Sigmoid colon (tissue), 4 donors: ENCODE measurements around the gene OAS3.

ENCODE experiments used
- POLR2A ChIP-seq, 2 donors: fragments of 450-650 bp; IDR thresholded peaks; one replicate each; pipeline ENCODE4 v1.6.1; 2016; ENCODE audit warnings: antibody characterized with exemption in 2 of 2, mild to moderate bottlenecking in 2 of 2, moderate library complexity in 2 of 2
- POLR2AphosphoS5 ChIP-seq, 4 donors: sonication (generic); formaldehyde crosslinking; IDR thresholded peaks; one replicate each; pipeline ENCODE4 v1.6.1; 2017; ENCODE audit warnings: antibody characterized with exemption in 4 of 4
- TF ChIP-seq, protein P1 (sequence below), 4 experiments: fragments of 450-650 bp in 3 of 4; fragments of 200-600 bp in 1 of 4; IDR thresholded peaks; one replicate each; pipeline ENCODE4 v1.5.1; 2016 to 2019; ENCODE audit warnings: antibody characterized with exemption in 4 of 4, mild to moderate bottlenecking in 3 of 4, moderate library complexity in 2 of 4

DNA sequence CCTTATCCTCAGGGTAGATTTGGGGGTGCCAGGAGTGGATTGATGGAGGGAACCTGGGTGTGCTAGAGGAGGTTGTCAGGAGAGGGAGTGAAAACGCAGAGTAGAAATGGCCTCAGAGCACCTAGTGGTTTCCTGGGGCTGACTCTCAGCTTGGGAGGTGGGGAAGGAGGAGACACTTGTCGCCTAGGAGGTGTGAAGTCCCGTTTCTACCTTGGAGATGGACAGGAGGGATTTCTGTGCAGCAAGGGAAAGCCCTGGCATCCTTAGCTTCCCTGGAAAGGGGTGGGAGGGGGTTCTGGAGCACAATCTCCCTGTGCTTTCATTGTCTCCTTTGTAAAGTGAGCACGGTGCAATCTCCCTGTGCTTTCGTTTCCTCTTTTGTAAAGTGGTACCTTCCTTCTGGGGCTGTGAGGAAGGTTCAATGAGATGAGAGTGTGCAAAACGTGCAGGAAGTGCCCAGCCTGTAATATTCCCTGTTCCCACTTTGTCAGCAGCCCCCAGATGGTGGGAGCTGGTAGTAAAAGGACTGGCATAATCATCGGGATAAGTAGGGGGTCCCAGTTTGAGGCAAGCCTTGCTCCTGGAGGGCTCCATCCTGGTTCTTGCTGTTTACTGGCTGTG, 1.6 kb downstream of the OAS3 start:
- TF ChIP-seq, protein P1, sequence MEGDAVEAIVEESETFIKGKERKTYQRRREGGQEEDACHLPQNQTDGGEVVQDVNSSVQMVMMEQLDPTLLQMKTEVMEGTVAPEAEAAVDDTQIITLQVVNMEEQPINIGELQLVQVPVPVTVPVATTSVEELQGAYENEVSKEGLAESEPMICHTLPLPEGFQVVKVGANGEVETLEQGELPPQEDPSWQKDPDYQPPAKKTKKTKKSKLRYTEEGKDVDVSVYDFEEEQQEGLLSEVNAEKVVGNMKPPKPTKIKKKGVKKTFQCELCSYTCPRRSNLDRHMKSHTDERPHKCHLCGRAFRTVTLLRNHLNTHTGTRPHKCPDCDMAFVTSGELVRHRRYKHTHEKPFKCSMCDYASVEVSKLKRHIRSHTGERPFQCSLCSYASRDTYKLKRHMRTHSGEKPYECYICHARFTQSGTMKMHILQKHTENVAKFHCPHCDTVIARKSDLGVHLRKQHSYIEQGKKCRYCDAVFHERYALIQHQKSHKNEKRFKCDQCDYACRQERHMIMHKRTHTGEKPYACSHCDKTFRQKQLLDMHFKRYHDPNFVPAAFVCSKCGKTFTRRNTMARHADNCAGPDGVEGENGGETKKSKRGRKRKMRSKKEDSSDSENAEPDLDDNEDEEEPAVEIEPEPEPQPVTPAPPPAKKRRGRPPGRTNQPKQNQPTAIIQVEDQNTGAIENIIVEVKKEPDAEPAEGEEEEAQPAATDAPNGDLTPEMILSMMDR (IDR thresholded peaks at IDR 0.05): no peak
- no peak for TF ChIP-seq POLR2A (IDR thresholded peaks at IDR 0.05)
- no peak for TF ChIP-seq POLR2AphosphoS5 (IDR thresholded peaks at IDR 0.05)
